Tibial artery (tissue), 4 donors: ENCODE measurements around the gene NKIRAS1.

Source experiments
- DNase-seq, 2 donors: peaks; one replicate each; pipeline ENCODE4 v3.0.0-alpha.2; 2019
- H3K27ac ChIP-seq, 2 donors: fragments of 200-600 bp; sonication (generic) in 1 of 2; 1 replicate in 1 of 2; 2 replicates in 1 of 2; pipeline ENCODE4 v1.5.1; 2018 to 2019; ENCODE audit warnings: mild to moderate bottlenecking in 1 of 2
- H3K27me3 ChIP-seq, 2 donors: fragments of 200-600 bp; sonication (generic) in 1 of 2; one replicate each; pipeline versions ENCODE4 v1.5.1 to v1.6.0; 2016 to 2019
- H3K36me3 ChIP-seq, 3 donors: fragments of 200-600 bp; sonication (generic) in 2 of 3; one replicate each; pipeline ENCODE4 v1.5.1; 2016 to 2019; ENCODE audit warnings: mild to moderate bottlenecking in 2 of 3
- H3K4me1 ChIP-seq, 4 donors: fragments of 200-600 bp; sonication (generic) in 2 of 4; 1 replicate in 3 of 4; 2 replicates in 1 of 4; pipeline ENCODE4 v1.5.1; 2016 to 2019
- H3K4me3 ChIP-seq, 2 donors: fragments of 200-600 bp; sonication (generic) in 1 of 2; 1 replicate in 1 of 2; 2 replicates in 1 of 2; pipeline ENCODE4 v1.5.1; 2018 to 2019; ENCODE audit warnings: mild to moderate bottlenecking in 2 of 2
- H3K9me3 ChIP-seq, 3 donors: fragments of 200-600 bp; sonication (generic) in 1 of 3; one replicate each; pipeline ENCODE4 v1.5.1; 2016 to 2019
- intact Hi-C: fragments of 100-400 bp; cut with DNase I; formaldehyde crosslinking; loops from one replicate; pipeline ENCODE4 v1.15.0; 2023; ENCODE audit warnings: low total_unique reads
- TF ChIP-seq, protein P1 (sequence below), 2 experiments: fragments of 200-600 bp in 1 of 2; fragments of 450-650 bp in 1 of 2; IDR thresholded peaks; one replicate each; pipeline ENCODE4 v1.5.1; 2017 to 2019; ENCODE audit warnings: antibody characterized with exemption in 2 of 2, mild to moderate bottlenecking in 1 of 2, moderate library complexity in 1 of 2

NKIRAS1 gene

DNA sequence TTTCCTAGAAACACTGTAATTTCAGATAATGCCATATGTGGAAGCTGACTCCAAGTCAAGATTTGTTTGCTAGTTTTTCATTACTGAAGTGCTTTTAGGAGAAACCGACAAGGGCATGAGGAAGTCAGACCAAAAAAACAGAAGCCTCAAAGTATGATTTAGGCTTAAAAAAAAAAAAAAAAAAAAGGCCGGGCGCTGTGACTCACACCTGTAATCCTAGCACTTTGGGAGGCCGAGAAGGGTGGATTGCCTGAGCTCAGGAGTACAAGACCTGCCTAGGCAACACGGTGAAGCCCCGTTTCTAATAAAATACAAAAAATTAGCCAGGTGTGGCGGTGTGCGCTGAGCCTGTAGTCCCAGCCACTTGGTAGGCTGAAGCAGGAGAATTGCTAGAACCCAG lies 11.7 kb upstream of the NKIRAS1 start:
- Histone ChIP-seq H3K27ac (no peak overlapping the region), H3K4me1 (no peaks in the 10 kb centered on the region), H3K4me3 (no peak overlapping the region), H3K9me3 (no peaks in the 10 kb centered on the region), H3K36me3 (no peaks in the 10 kb centered on the region), H3K27me3 (no peaks in the 10 kb centered on the region)
- intact Hi-C loops, result no loop called here
- DNase-seq, result no peak
- TF ChIP-seq, protein P1, sequence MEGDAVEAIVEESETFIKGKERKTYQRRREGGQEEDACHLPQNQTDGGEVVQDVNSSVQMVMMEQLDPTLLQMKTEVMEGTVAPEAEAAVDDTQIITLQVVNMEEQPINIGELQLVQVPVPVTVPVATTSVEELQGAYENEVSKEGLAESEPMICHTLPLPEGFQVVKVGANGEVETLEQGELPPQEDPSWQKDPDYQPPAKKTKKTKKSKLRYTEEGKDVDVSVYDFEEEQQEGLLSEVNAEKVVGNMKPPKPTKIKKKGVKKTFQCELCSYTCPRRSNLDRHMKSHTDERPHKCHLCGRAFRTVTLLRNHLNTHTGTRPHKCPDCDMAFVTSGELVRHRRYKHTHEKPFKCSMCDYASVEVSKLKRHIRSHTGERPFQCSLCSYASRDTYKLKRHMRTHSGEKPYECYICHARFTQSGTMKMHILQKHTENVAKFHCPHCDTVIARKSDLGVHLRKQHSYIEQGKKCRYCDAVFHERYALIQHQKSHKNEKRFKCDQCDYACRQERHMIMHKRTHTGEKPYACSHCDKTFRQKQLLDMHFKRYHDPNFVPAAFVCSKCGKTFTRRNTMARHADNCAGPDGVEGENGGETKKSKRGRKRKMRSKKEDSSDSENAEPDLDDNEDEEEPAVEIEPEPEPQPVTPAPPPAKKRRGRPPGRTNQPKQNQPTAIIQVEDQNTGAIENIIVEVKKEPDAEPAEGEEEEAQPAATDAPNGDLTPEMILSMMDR (IDR thresholded peaks at IDR 0.05), result no peak

DNA sequence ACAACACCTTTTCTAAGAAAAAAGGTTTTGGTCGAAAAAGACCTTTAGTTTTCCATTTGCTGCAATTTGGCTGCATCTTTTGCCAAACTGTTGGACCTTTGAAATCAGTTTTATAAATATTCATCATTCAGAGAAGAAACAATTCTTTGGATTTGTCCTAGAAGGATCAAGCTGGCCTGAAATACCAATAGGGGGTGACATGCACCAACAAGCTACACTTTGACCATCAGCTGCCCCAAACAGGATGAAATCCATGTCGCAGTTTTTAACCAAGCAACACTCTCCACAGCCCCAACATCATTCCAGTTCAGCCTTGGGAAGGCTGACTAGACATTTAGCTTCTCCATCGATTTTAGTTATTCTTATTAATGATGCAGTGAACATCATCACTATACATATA lies 9.9 kb upstream of the NKIRAS1 start:
- intact Hi-C loops, result no loop called here
- H3K36me3 ChIP-seq, result peaks cover 4 to 13% (median 7%) of the 10 kb centered on the region in 3 donors
- no peak for DNase-seq
- no peaks in the 10 kb centered on the region for H3K4me1 ChIP-seq
- H3K4me3 ChIP-seq, result no peak overlapping the region
- TF ChIP-seq, protein P1 (IDR thresholded peaks at IDR 0.05), result peak; percentile 12 to 23
- H3K27me3 ChIP-seq, result no peaks in the 10 kb centered on the region
- H3K27ac ChIP-seq, result no peak overlapping the region
- H3K9me3 ChIP-seq, result no peaks in the 10 kb centered on the region

DNA sequence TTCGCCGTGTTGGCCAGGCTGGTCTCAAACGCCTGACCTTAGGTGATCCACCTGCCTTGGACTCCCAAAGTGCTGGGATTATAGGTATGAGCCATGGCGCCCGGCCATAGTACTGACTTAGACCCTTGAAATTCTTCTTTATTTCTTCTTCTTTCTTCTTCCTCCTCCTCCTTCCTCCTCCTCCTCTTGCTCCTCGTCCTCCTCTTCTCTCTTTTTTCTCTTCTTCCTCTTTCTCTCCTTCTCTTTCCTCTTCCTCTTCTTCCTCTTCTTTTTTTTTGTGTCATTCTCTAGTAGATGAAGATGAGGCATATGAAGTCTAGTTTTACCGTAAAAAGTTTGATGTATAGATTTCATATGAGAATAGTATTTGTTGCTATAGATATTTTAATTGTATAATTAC lies 9.5 kb upstream of the NKIRAS1 start:
- H3K4me3 ChIP-seq, result no peak overlapping the region
- no peak for DNase-seq
- H3K9me3 ChIP-seq, result no peaks in the 10 kb centered on the region
- intact Hi-C loops, result no loop called here
- no peaks in the 10 kb centered on the region for H3K4me1 ChIP-seq
- TF ChIP-seq, protein P1 (IDR thresholded peaks at IDR 0.05), result no peak
- H3K27ac ChIP-seq, result no peak overlapping the region
- no peaks in the 10 kb centered on the region for H3K27me3 ChIP-seq
- H3K36me3 ChIP-seq, result peaks cover 7 to 17% (median 9%) of the 10 kb centered on the region in 3 donors

DNA sequence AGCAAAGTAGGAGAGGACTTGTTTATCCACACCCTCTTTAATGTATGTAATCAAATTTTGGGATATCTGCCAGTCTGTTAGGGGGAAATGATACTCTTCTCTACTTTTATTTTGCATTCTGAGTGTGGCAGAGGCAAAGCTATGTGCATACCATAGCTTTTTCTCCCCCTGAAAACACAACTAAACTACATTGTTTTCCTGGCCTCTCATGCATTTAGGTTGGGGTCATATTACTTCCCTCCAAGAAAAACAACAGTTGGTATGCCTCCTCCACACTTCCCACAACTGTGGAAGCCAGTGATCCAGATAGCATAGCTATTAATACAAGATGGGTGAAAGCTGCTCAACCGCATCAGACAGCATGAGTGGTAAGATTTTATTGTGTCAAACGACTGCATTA lies 7.0 kb upstream of the NKIRAS1 start:
- Histone ChIP-seq H3K27me3 (no peaks in the 10 kb centered on the region), H3K4me3 (no peak overlapping the region), H3K4me1 (peaks cover 0 to 13% (median 1%) of the 10 kb centered on the region in 4 donors), H3K27ac (no peak overlapping the region), H3K36me3 (peaks cover 15 to 36% (median 26%) of the 10 kb centered on the region in 3 donors), H3K9me3 (no peaks in the 10 kb centered on the region)
- intact Hi-C loops, result no loop called here
- TF ChIP-seq, protein P1 (IDR thresholded peaks at IDR 0.05), result no peak
- DNase-seq, result no peak

DNA sequence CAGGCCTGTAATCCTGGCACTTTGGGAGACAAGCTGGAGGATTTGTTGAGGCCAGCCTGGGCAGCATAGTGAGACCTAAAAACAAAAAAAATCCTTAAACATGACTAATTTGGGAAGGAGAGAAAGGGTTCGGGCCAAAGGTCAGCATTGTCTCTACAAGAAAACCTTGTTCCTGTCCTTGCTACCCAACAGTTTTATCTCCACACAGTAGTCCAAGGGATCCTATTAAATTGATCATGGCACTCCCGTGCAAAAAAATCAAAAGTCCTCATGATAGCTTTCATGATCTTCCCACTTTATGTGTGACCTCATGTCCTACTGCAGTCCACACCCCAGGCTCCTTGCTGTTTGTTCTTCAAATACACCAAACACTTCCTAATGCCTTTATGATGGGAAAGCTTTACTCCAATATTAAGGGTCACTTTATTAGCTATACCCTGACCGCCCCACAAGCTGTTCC lies 4.3 kb upstream of the NKIRAS1 start:
- Histone ChIP-seq H3K9me3 (no peaks in the 10 kb centered on the region), H3K36me3 (peaks cover 21 to 41% (median 34%) of the 10 kb centered on the region in 3 donors), H3K4me3 (no peak overlapping the region)

More for the DNA sequence above, 4.3 kb upstream of the NKIRAS1 start:
- Histone ChIP-seq H3K4me1 (peaks cover 0 to 25% (median 6%) of the 10 kb centered on the region in 4 donors), H3K27ac (no peak overlapping the region), H3K27me3 (no peaks in the 10 kb centered on the region)
- TF ChIP-seq, protein P1 (IDR thresholded peaks at IDR 0.05), result no peak
- intact Hi-C loops, result no loop called here
- no peak for DNase-seq
